A549 (cell line): ENCODE results near the gene PBX3.

ENCODE experiments used
- CHD2 ChIP-seq: fragments of 150-350 bp; IDR thresholded peaks from 2 replicates; pipeline ENCODE4 v1.6.1; 2014; ENCODE audit warnings: low read length; ENCODE audit not compliant: partially characterized antibody
- CTCF ChIP-seq: fragments of >200 bp; sonication (Bioruptor Twin); formaldehyde crosslinking; IDR thresholded peaks from 3 replicates; pipeline ENCODE4 v1.5.1; 2016
- EP300 ChIP-seq, 2 experiments: fragments of >200 bp; sonication (Bioruptor Twin); formaldehyde crosslinking; IDR thresholded peaks; 2 replicates in 1 of 2; 3 replicates in 1 of 2; pipeline ENCODE4 v1.6.1; 2016 to 2017
- KDM5A ChIP-seq: fragments of 200-600 bp; sonication (generic); IDR thresholded peaks from 2 replicates; pipeline ENCODE4 v1.6.1; 2016; ENCODE audit warnings: antibody characterized with exemption, mild to moderate bottlenecking
- MAX ChIP-seq: IDR thresholded peaks from 2 replicates; pipeline ENCODE4 v1.6.1; 2012
- NPAS2 ChIP-seq: fragments of 250-450 bp; sonication (Bioruptor Pico); IDR thresholded peaks from 2 replicates; pipeline ENCODE4 v1.8.0; 2022; ENCODE audit warnings: mild to moderate bottlenecking, moderate library complexity, borderline replicate concordance
- POLR2AphosphoS2 ChIP-seq: conservative IDR thresholded peaks from 2 replicates; pipeline ENCODE4 v1.6.1; 2012; ENCODE audit warnings: low read length, improper control_type of control experiment, inconsistent platforms
- TF ChIP-seq, protein P1 (sequence below): IDR thresholded peaks from 2 replicates; pipeline ENCODE4 v1.6.1; 2012; ENCODE audit warnings: low read depth, borderline replicate concordance
- TF ChIP-seq, protein P2 (sequence below): fragments of >200 bp; sonication (Bioruptor Twin); formaldehyde crosslinking; IDR thresholded peaks from 3 replicates; pipeline ENCODE4 v1.6.1; 2016
- TF ChIP-seq, protein P3 (sequence below): fragments of >200 bp; sonication (Bioruptor Twin); formaldehyde crosslinking; IDR thresholded peaks from 2 replicates; pipeline ENCODE4 v1.6.1; 2016

DNA sequence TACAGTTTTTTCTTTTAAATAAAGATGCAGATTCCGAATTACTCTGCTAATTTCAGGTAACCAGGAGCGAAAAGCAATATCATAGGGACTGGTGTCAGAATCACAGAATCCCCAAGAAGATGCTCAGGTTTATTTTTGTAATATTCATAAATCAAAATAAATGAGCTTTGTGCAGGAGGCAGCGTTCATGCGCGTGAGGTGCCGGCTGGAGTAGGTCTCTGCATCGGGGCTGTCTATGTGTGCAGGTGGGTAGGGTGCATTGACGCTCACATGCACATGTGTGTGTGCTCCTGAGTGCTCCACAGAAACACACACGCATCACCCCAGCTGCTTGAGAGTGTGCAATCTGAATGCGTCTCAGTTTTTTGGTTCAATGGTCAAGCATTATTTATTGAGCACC, 226.4 kb downstream of the PBX3 start:
- TF ChIP-seq CTCF (no peak), EP300 (IDR thresholded peaks at IDR 0.05) (no peak), CHD2 (no peak), POLR2AphosphoS2 (no peak), KDM5A (no peak), NPAS2 (CRISPR knock-in tag) (no peak), MAX (no peak)
- TF ChIP-seq, protein P1, sequence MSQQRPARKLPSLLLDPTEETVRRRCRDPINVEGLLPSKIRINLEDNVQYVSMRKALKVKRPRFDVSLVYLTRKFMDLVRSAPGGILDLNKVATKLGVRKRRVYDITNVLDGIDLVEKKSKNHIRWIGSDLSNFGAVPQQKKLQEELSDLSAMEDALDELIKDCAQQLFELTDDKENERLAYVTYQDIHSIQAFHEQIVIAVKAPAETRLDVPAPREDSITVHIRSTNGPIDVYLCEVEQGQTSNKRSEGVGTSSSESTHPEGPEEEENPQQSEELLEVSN: no peak
- TF ChIP-seq, protein P2, sequence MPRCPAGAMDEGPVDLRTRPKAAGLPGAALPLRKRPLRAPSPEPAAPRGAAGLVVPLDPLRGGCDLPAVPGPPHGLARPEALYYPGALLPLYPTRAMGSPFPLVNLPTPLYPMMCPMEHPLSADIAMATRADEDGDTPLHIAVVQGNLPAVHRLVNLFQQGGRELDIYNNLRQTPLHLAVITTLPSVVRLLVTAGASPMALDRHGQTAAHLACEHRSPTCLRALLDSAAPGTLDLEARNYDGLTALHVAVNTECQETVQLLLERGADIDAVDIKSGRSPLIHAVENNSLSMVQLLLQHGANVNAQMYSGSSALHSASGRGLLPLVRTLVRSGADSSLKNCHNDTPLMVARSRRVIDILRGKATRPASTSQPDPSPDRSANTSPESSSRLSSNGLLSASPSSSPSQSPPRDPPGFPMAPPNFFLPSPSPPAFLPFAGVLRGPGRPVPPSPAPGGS: no peak
- TF ChIP-seq, protein P3, sequence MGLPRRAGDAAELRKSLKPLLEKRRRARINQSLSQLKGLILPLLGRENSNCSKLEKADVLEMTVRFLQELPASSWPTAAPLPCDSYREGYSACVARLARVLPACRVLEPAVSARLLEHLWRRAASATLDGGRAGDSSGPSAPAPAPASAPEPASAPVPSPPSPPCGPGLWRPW: no peak
